A549 (cell line): ENCODE results near the gene IQGAP2. TPM values are rescaled to one million over a fixed set of nuclear protein-coding genes. Genes with fewer than 3 reads are reported as not detected.

Source experiments
- ATAC-seq, 2 experiments: fragments of 200-7000 bp in 1 of 2; fragments of >200 bp in 1 of 2; cut with Nextera tagmentation in 1 of 2; cut with Tn5 transposase in 1 of 2; 3 replicates each; pipeline versions ENCODE4 v1.8.0 to v1.9.1; 2018 to 2020; ENCODE audit warnings: mild to moderate bottlenecking in 1 of 2, moderate library complexity in 1 of 2
- CTCF ChIA-PET: fragments of 300-600 bp; sonication (Branson Sonifier 250); formaldehyde crosslinking; extraction: SDS; loops from one replicate; lab custom pipeline; 2021; ENCODE audit warnings: antibody characterized with exemption, inconsistent platforms; lab: Yijun Ruan, JAX
- POLR2A ChIA-PET: fragments of 350-600 bp; formaldehyde crosslinking; extraction: SDS; loops from one replicate; lab custom pipeline; 2021; ENCODE audit warnings: antibody characterized with exemption, inconsistent platforms; lab: Yijun Ruan, JAX
- DNase-seq, 2 experiments: peaks; one replicate each; pipeline versions ENCODE4 v3.0.0 to v3.0.0-alpha.2; 2011 to 2016; ENCODE audit warnings: low read depth in 1 of 2, low spot score in 1 of 2
- FAIRE-seq: peaks from 2 replicates; lab custom pipeline; 2011; peaks lifted over from hg19 to GRCh38; lab: Jason Lieb, UNC
- H3K27ac ChIP-seq, 2 experiments: fragments of >200 bp; sonication (Bioruptor Twin); formaldehyde crosslinking; 3 replicates each; pipeline ENCODE4 v1.5.1; 2016 to 2017
- H3K4me1 ChIP-seq: fragments of >200 bp; sonication (Bioruptor Twin); formaldehyde crosslinking; 3 replicates; pipeline ENCODE4 v1.6.1; 2016
- H3K4me2 ChIP-seq: fragments of >200 bp; sonication (Bioruptor Twin); formaldehyde crosslinking; 3 replicates; pipeline ENCODE4 v1.6.1; 2016
- H3K4me3 ChIP-seq: fragments of >200 bp; sonication (Bioruptor Twin); formaldehyde crosslinking; 3 replicates; pipeline ENCODE4 v1.5.1; 2016
- H3K9me3 ChIP-seq: fragments of >200 bp; sonication (Bioruptor Twin); formaldehyde crosslinking; 3 replicates; pipeline ENCODE4 v1.6.1; 2016
- EHF ChIP-seq: fragments of 250-450 bp; sonication (Bioruptor Pico); IDR thresholded peaks from 2 replicates; pipeline ENCODE4 v1.5.0; 2020; ENCODE audit warnings: mild to moderate bottlenecking
- EHMT2 ChIP-seq: fragments of 200-600 bp; sonication (generic); IDR thresholded peaks from 2 replicates; pipeline ENCODE4 v1.6.1; 2016; ENCODE audit warnings: antibody characterized with exemption, low read depth, mild to moderate bottlenecking, moderate library complexity
- ESRRA ChIP-seq: fragments of 150-350 bp; IDR thresholded peaks from 2 replicates; pipeline ENCODE4 v1.6.1; 2014; ENCODE audit warnings: mild to moderate bottlenecking, low read length, borderline replicate concordance
- HDAC2 ChIP-seq: fragments of 200-600 bp; sonication (generic); IDR thresholded peaks from 2 replicates; pipeline ENCODE4 v1.6.1; 2016
- HOXA7 ChIP-seq: fragments of 250-450 bp; sonication (Bioruptor Pico); IDR thresholded peaks from 2 replicates; pipeline ENCODE4 v1.5.0; 2020; ENCODE audit warnings: mild to moderate bottlenecking, moderate library complexity
- JUN ChIP-seq, 2 experiments: fragments of >200 bp; sonication (Bioruptor Twin); formaldehyde crosslinking; IDR thresholded peaks; 2 replicates in 1 of 2; 3 replicates in 1 of 2; pipeline ENCODE4 v1.6.1; 2016 to 2017
- KDM5A ChIP-seq: fragments of 200-600 bp; sonication (generic); IDR thresholded peaks from 2 replicates; pipeline ENCODE4 v1.6.1; 2016; ENCODE audit warnings: antibody characterized with exemption, mild to moderate bottlenecking
- MAFK ChIP-seq: fragments of 450-650 bp; IDR thresholded peaks from 2 replicates; pipeline ENCODE4 v1.6.1; 2014; ENCODE audit not compliant: partially characterized antibody
- NPAS2 ChIP-seq: fragments of 250-450 bp; sonication (Bioruptor Pico); IDR thresholded peaks from 2 replicates; pipeline ENCODE4 v1.8.0; 2022; ENCODE audit warnings: mild to moderate bottlenecking, moderate library complexity, borderline replicate concordance
- NR3C1 ChIP-seq: fragments of >200 bp; sonication (Bioruptor Twin); formaldehyde crosslinking; IDR thresholded peaks from 3 replicates; pipeline ENCODE4 v1.6.1; 2017
- RAD21 ChIP-seq, 2 experiments: fragments of >200 bp in 1 of 2; sonication (Bioruptor Twin) in 1 of 2; formaldehyde crosslinking in 1 of 2; IDR thresholded peaks in 1 of 2; conservative IDR thresholded peaks in 1 of 2; 2 replicates in 1 of 2; 3 replicates in 1 of 2; pipeline ENCODE4 v1.6.1; 2012 to 2018; ENCODE audit warnings: inconsistent platforms in 1 of 2
- RCOR1 ChIP-seq: fragments of 150-350 bp; IDR thresholded peaks from 2 replicates; pipeline ENCODE4 v1.6.1; 2014; ENCODE audit warnings: antibody characterized with exemption, low read length, low read depth
- ZFP36 ChIP-seq: fragments of 450-650 bp; IDR thresholded peaks from 2 replicates; pipeline ENCODE4 v1.6.1; 2014; ENCODE audit warnings: borderline replicate concordance; ENCODE audit not compliant: partially characterized antibody
- WGBS: methylation state at CpG from one replicate; pipeline ENCODE4 v1.1.6; 2017; ENCODE audit errors: missing lambda C conversion rate; 5-methylcytosine and 5-hydroxymethylcytosine counted together
- polyA plus RNA-seq, 4 experiments: library from polyadenylated mRNA; depleted of rRNA in 3 of 4; stranded (reverse); fragments of >200 nt; fragmentation: RNase III in 1 of 4; extraction: RNeasy Plus Mini Kit Qiagen cat#74134 plus additional on column Dnase treatment in 1 of 4; gene quantifications; 2 replicates in 3 of 4; 3 replicates in 1 of 4; pipeline ENCODE4 v1.2.3, GENCODE V29; 2011 to 2017
- TF ChIP-seq, protein P1 (sequence below): fragments of 200-600 bp; sonication (generic); IDR thresholded peaks from 2 replicates; pipeline ENCODE4 v1.6.1; 2016; ENCODE audit warnings: antibody characterized with exemption, mild to moderate bottlenecking, moderate library complexity
- TF ChIP-seq, protein P2 (sequence below): IDR thresholded peaks from 2 replicates; pipeline ENCODE4 v1.6.1; 2012; ENCODE audit warnings: low read depth, borderline replicate concordance
- TF ChIP-seq, protein P3 (sequence below): IDR thresholded peaks from 2 replicates; pipeline ENCODE4 v1.6.1; 2012
- TF ChIP-seq, protein P4 (sequence below): fragments of 450-650 bp; IDR thresholded peaks from 2 replicates; pipeline ENCODE4 v1.6.1; 2014; ENCODE audit warnings: antibody characterized with exemption
- TF ChIP-seq, protein P5 (sequence below): fragments of >200 bp; sonication (Bioruptor Twin); formaldehyde crosslinking; IDR thresholded peaks from 2 replicates; pipeline ENCODE4 v1.6.1; 2016

IQGAP2 gene
- polyA plus RNA-seq, 2 of the 4 experiments (the other 2 are of a cell fraction): 5.3 to 10.1 TPM

DNA sequence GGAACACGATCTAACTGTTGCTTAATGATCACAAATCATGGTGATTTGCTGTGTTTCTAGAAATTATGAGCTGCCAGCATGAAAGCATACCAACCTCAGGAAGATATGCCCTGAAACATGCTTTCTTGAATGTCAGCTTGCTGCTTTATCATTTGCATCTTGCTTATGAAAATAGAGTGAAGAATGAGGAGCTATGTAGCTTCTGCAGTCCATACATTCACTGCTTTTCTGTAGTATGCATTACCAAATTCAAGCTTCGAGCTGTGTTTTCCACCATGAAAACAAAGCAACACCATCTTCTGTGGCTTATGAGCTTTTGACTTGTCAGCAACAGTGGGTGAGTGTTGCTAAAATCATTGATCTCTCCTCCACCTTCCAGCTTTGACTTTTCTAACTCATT is 203.6 kb downstream of the IQGAP2 start:
- POLR2A ChIA-PET: no interaction called here
- DNase-seq (no peak), FAIRE-seq (no peak), ATAC-seq (no peak)
- TF ChIP-seq EHF (CRISPR knock-in tag) (no peak), JUN (IDR thresholded peaks at IDR 0.05) (no peak), ESRRA (no peak), KDM5A (no peak), HOXA7 (CRISPR knock-in tag) (no peak), EHMT2 (no peak), HDAC2 (no peak)
- TF ChIP-seq, protein P1, sequence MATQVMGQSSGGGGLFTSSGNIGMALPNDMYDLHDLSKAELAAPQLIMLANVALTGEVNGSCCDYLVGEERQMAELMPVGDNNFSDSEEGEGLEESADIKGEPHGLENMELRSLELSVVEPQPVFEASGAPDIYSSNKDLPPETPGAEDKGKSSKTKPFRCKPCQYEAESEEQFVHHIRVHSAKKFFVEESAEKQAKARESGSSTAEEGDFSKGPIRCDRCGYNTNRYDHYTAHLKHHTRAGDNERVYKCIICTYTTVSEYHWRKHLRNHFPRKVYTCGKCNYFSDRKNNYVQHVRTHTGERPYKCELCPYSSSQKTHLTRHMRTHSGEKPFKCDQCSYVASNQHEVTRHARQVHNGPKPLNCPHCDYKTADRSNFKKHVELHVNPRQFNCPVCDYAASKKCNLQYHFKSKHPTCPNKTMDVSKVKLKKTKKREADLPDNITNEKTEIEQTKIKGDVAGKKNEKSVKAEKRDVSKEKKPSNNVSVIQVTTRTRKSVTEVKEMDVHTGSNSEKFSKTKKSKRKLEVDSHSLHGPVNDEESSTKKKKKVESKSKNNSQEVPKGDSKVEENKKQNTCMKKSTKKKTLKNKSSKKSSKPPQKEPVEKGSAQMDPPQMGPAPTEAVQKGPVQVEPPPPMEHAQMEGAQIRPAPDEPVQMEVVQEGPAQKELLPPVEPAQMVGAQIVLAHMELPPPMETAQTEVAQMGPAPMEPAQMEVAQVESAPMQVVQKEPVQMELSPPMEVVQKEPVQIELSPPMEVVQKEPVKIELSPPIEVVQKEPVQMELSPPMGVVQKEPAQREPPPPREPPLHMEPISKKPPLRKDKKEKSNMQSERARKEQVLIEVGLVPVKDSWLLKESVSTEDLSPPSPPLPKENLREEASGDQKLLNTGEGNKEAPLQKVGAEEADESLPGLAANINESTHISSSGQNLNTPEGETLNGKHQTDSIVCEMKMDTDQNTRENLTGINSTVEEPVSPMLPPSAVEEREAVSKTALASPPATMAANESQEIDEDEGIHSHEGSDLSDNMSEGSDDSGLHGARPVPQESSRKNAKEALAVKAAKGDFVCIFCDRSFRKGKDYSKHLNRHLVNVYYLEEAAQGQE: no peak
- TF ChIP-seq, protein P2, sequence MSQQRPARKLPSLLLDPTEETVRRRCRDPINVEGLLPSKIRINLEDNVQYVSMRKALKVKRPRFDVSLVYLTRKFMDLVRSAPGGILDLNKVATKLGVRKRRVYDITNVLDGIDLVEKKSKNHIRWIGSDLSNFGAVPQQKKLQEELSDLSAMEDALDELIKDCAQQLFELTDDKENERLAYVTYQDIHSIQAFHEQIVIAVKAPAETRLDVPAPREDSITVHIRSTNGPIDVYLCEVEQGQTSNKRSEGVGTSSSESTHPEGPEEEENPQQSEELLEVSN: no peak
- Histone ChIP-seq H3K27ac (no peak overlapping the region), H3K9me3 (no peaks in the 10 kb centered on the region), H3K4me2 (no peak overlapping the region), H3K4me1 (peaks cover 11% of the 10 kb centered on the region), H3K4me3 (no peak overlapping the region)
- WGBS: 73% methylated on average over 2 of the region's 2 CpGs
- CTCF ChIA-PET: interaction anchor here (0.9 to 2.5 kb wide), 7 partner anchors 10 to 168 kb away, joined by 3 to 20 read pairs (median 3); no protein-coding TSS in a partner anchor

DNA sequence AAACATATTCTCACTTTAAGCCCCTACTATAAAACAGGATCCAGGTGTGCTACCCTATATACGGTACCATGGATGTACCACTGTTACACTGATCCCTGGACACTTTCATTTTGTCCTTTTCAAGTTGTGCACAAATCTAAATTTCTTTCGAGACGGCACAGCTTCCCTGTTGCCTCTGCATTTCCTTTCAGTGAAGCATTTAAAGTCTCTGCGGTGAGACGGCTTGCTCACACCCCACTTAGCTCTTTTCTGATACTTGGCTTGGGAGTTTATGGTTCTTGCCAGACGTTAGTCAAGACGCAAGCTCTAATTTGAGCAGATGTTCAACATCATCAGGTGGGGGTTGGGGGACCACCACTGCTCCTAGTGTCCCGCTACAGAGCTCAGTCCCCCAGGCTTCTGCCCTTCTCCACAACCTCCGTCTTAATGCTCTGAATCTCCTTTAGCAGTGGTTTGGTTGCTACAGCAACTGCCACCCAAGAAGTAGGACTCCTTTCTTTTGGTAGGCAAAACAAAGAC is 204.3 kb downstream of the IQGAP2 start:
- Histone ChIP-seq H3K4me2 (no peak overlapping the region), H3K4me1 (peaks cover 11% of the 10 kb centered on the region), H3K9me3 (no peaks in the 10 kb centered on the region), H3K4me3 (no peak overlapping the region), H3K27ac (no peak overlapping the region)
- ChIA-PET POLR2A (interaction anchor here (1.0 kb wide), 1 partner anchor 199 kb away, joined by 3 read pairs; no protein-coding TSS in a partner anchor), CTCF (interaction anchor here (1.0 to 2.5 kb wide), 6 partner anchors 9 to 167 kb away, joined by 3 to 20 read pairs (median 3); no protein-coding TSS in a partner anchor)
- 90% methylated on average over 9 of the region's 9 CpGs for WGBS
- DNase-seq (no peak), ATAC-seq (no peak), FAIRE-seq (no peak)
- TF ChIP-seq KDM5A (no peak), ZFP36 (no peak), NR3C1 (no peak), HDAC2 (no peak), RCOR1 (no peak), NPAS2 (CRISPR knock-in tag) (no peak), EHMT2 (no peak), RAD21 (conservative IDR thresholded peaks at IDR 0.05 in 1 of 2, IDR thresholded peaks at IDR 0.05 in 1 of 2) (no peak), MAFK (no peak)
- TF ChIP-seq, protein P1: no peak
- TF ChIP-seq, protein P3, sequence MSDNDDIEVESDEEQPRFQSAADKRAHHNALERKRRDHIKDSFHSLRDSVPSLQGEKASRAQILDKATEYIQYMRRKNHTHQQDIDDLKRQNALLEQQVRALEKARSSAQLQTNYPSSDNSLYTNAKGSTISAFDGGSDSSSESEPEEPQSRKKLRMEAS: no peak
- TF ChIP-seq, protein P2: no peak
- TF ChIP-seq, protein P4, sequence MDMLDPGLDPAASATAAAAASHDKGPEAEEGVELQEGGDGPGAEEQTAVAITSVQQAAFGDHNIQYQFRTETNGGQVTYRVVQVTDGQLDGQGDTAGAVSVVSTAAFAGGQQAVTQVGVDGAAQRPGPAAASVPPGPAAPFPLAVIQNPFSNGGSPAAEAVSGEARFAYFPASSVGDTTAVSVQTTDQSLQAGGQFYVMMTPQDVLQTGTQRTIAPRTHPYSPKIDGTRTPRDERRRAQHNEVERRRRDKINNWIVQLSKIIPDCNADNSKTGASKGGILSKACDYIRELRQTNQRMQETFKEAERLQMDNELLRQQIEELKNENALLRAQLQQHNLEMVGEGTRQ: no peak
- TF ChIP-seq, protein P5, sequence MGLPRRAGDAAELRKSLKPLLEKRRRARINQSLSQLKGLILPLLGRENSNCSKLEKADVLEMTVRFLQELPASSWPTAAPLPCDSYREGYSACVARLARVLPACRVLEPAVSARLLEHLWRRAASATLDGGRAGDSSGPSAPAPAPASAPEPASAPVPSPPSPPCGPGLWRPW: no peak
